Ecto neural progenitor cell (in vitro differentiated cells): ENCODE measurements around the gene PEF1.

Experiments used
- DNase-seq: peaks from one replicate; pipeline ENCODE4 v3.0.0-alpha.2; 2018; ENCODE audit warnings: low spot score

The PEF1 gene

GRCh38 chr1:31627930-31628559, 16.6 kb downstream of the PEF1 start:
- no peak for DNase-seq

GRCh38 chr1:31627301-31627929, 17.3 kb downstream of the PEF1 start:
- peak; percentile 40 for DNase-seq

- peak; percentile 49 for DNase-seq
Observed at GRCh38 chr1:31626223-31627207, 18.2 kb downstream of the PEF1 start.

- DNase-seq = no peak
Observed at GRCh38 chr1:31625561-31626222, 19.0 kb downstream of the PEF1 start.

GRCh38 chr1:31624731-31625514, 19.8 kb downstream of the PEF1 start:
- no peak for DNase-seq

- no peak for DNase-seq
Observed at GRCh38 chr1:31624309-31624708, 20.4 kb downstream of the PEF1 start.

DNA sequence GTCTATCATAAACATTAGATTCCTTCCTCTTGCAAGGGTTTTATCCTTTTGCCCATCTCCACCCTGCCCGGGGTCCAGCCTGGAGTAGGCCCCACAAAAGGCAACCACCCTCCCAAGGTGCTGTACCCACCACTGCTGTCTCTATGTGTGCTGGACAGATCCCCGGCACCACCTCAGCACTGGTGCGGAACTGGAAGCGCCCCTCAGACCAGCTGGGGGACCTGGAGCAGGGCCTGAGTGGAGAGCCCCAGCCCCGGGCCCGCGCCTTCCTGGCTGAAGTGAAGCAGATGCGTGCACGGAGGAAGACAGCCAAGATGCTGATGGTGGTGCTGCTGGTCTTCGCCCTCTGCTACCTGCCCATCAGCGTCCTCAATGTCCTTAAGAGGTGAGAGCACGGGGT, 21.3 kb downstream of the PEF1 start:
- no peak for DNase-seq

- no peak for DNase-seq
Observed at GRCh38 chr1:31621847-31622730, 22.6 kb downstream of the PEF1 start.

- DNase-seq = no peak
Observed at GRCh38 chr1:31621498-31621820, 23.2 kb downstream of the PEF1 start.

DNA sequence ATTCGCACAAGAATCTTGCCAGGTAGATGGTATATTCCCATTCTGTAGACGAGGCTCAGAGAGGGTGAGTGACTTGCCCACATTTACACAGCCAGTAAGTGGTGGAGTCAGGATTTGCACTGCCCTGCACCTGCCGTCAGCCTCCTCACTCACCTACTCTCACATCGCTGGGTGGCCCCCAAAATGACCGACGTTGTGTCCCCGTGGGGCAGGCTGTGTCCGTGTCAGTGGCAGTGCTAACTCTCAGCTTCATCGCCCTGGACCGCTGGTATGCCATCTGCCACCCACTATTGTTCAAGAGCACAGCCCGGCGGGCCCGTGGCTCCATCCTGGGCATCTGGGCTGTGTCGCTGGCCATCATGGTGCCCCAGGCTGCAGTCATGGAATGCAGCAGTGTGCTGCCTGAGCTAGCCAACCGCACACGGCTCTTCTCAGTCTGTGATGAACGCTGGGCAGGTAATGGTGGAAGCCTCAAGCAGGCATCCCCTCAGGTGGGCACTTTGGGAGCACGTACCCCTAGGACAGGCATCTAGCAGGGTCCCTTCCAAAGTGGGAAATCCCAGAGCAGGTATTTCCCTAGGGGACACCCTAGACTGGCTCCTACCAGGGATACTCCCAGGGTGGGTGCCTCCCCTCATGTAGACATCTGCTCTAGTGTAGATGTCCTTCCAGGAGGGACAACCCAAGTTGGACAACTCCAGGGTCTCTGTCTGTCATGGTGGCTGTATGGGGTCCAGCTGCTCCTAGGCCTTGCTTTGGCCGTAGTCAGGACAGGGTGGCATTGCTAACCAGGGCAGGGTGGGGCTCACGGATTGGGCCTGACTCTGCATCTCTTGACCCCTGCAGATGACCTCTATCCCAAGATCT, 23.8 kb downstream of the PEF1 start:
- no peak for DNase-seq

DNA sequence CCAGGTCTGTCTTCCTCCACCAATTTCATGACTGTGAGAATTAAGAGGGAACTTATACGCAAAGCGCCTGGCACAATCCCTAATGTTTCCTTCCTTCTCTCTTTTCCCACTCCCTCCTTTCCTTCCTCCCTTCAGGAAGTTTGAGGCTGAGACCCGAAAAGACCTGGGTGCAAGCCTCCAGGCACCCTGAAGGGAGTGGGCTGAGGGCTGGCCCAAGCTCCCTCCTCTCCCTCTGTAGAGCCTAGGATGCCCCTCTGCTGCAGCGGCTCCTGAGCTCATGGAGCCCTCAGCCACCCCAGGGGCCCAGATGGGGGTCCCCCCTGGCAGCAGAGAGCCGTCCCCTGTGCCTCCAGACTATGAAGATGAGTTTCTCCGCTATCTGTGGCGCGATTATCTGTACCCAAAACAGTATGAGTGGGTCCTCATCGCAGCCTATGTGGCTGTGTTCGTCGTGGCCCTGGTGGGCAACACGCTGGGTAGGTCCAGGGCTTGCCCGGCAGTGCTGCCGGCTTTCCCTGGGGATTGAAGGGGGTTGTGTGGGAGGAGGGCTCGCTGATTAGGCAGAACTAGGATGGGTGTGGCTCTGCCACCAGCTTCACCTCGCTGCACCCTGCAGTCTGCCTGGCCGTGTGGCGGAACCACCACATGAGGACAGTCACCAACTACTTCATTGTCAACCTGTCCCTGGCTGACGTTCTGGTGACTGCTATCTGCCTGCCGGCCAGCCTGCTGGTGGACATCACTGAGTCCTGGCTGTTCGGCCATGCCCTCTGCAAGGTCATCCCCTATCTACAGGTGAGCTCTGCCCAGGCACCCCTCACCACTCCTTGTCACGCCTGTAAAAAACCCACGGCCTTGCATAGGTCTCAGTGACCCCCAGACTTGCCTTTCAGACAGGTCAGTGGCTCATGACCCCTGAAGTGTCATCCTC, 25.5 kb downstream of the PEF1 start:
- DNase-seq = no peak

GRCh38 chr1:31617916-31618746, 26.5 kb downstream of the PEF1 start:
- peak; percentile 86 for DNase-seq

DNA sequence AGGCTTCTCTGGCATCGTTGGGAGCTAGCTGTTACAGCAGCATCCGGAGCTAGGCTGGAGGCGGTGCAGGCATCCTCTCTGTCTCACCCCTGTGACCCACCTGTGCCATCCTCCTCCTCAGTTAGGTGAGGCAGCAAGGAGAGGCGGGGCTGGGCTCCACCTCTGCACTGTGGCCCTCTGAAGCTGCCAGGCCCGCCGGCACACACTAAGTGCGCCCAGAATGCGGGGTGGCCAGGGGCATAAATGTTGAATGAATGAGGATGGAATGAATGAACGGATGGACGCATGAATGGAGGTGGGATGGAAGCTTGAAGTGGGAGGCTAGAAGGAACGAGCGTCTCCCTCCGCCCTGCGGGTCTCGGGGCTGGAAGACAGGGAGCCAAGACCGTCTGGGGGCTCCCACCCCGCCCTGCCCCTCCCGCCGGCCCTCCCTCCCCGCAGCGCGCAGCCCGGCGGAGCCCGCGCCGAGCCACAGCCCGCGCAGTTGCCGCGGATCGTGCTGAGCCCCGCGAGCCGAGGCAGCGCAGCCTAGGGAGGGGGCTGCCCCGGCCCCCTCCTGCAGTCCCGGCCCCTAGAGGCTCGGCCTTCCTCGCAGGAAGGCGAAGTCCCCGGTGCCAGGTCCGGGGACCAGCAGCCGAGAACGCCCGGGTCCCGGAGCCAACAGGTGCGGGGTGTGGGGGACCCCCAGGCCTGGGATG, 27.3 kb downstream of the PEF1 start, which contains the start of gene HCRTR1:
HCRTR1 (plus strand) TSS at position 472 of the 698 bp plus-strand sequence. CDS start 1,504 bp downstream, outside the sequence.
- DNase-seq = no peak

- peak; percentile 37 for DNase-seq
Observed at GRCh38 chr1:31615939-31616338, 28.7 kb downstream of the PEF1 start.

GRCh38 chr1:31615414-31615813, 29.3 kb downstream of the PEF1 start:
- peak; percentile 36 for DNase-seq

- peak; percentile 50 for DNase-seq
Observed at GRCh38 chr1:31614414-31615005, 30.2 kb downstream of the PEF1 start.
